Measurements from ENCODE around the gene ATP11B. TPM values are rescaled to one million over a fixed set of nuclear protein-coding genes. Genes with fewer than 3 reads are reported as not detected.
A peak's percentile ranks its signal among the peaks of the same experiment; 100 is the strongest.

The ATP11B gene
- total RNA-seq (100 to 1,000 TPM in 2 of 5 donors, 10 to 100 TPM in 3; 90.7 to 139 (median 98.1) TPM), total RNA-seq (148 to 352 (median 270) reads per million in 29 experiments)
- total RNA-seq (2013): 136 TPM

- Histone ChIP-seq H3K27ac (ENCODE audit: low read length) (peak within 1 kb of the TSS; percentile 98), H3K27me3 (replicated peaks in 1 of 2; ENCODE audit: control insufficient read depth in 2 of 2, extremely low read depth in 1 of 2, insufficient read depth in 2 of 2, low read length in 1 of 2) (no peaks in the 10 kb centered on the region), H3K4me3 (ENCODE audit: control insufficient read depth in 1 of 2, extremely low read depth in 1 of 2, low read length in 1 of 2) (peak within 1 kb of the TSS; percentile 92 to 99), H3K36me3 (ENCODE audit: control insufficient read depth in 2 of 2, extremely low read depth in 1 of 2, insufficient read depth in 1 of 2, low read length in 1 of 2) (peaks cover 0 to 4% of the 10 kb centered on the region in 2 donors), H3K4me1 (ENCODE audit: control insufficient read depth in 1 of 2, extremely low read depth in 1 of 2, insufficient read depth in 2 of 2, low read length in 2 of 2) (peaks cover 15 to 29% of the 10 kb centered on the region in 2 experiments), H3K9me3 (no peaks in the 10 kb centered on the region)
- Mint-ChIP-seq H3K9me3 (no peaks in the 10 kb centered on the region), H3K4me1 (peaks cover 37 to 45% (median 43%) of the 10 kb centered on the region in 3 donors), H3K27me3 (peaks cover 0 to 1% of the 10 kb centered on the region in 2 donors), H3K27ac (peak within 1 kb of the TSS; percentile 99), H3K36me3 (peaks cover 3% of the 10 kb centered on the region), H3K4me3 (peak within 1 kb of the TSS; percentile 98 to 99 (median 99))
- 0% methylated on average over 40 of the region's 74 CpGs for WGBS (ENCODE audit: insufficient coverage)
- CTCF ChIA-PET: interaction anchor here in 1 of 2 donors (1.2 kb wide), 1 partner anchor 22 kb away, joined by 4 read pairs; no protein-coding TSS in a partner anchor
- ATAC-seq (replicated peaks in 1 of 4): peak; percentile 76 to 81 (median 78)
- DNase-seq: peak; percentile 50 to 88 (median 73)
- POLR2A ChIA-PET: interaction anchor here in 1 of 2 donors (0.6 to 1.1 kb wide), 2 partner anchors 11 to 28 kb away, joined by 3 read pairs; no protein-coding TSS in a partner anchor
These were observed at the start of gene ATP11B for GRCh38 chr3:182792901-182793662. Gene ATP11B (plus strand): TSS chr3:182793504. CDS start chr3:182793760, 256 bp downstream.

DNA sequence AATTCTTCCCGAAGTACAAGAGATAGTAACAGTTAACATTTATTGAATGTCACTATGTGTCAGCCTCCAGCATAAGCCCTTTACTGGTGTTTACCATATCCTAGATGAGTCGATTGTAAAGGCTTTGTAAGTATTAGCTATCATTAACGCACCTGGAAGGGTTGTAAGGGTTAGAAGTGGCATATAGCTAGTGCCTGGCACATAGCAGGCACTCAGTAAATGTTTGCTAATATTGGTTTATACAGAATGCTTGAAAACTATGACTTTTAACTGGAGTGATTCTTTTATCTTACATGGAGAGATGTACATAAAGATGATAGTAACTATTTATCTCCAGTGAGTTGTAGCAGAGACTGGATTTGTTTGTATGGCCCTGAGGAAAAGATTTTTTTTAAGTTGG lies 46.3 kb upstream of the ATP11B start:
- WGBS (ENCODE audit: insufficient coverage): no CpG with 5 or more reads among the region's 3 CpGs
- Histone ChIP-seq H3K4me3 (ENCODE audit: control insufficient read depth in 1 of 2, extremely low read depth in 1 of 2, low read length in 1 of 2) (no peak overlapping the region), H3K36me3 (ENCODE audit: control insufficient read depth in 2 of 2, extremely low read depth in 1 of 2, insufficient read depth in 1 of 2, low read length in 1 of 2) (no peaks in the 10 kb centered on the region), H3K27ac (ENCODE audit: low read length) (no peak overlapping the region), H3K9me3 (no peaks in the 10 kb centered on the region), H3K27me3 (replicated peaks in 1 of 2; ENCODE audit: control insufficient read depth in 2 of 2, extremely low read depth in 1 of 2, insufficient read depth in 2 of 2, low read length in 1 of 2) (peaks cover 0 to 5% of the 10 kb centered on the region in 2 experiments), H3K4me1 (ENCODE audit: control insufficient read depth in 1 of 2, extremely low read depth in 1 of 2, insufficient read depth in 2 of 2, low read length in 2 of 2) (no peaks in the 10 kb centered on the region)
- POLR2A ChIA-PET: interaction anchor here (0.6 kb wide), 2 partner anchors 48 to 1721 kb away, joined by 3 read pairs; no protein-coding TSS in a partner anchor
- no peaks in the 10 kb centered on the region for H3K36me3 Mint-ChIP-seq
- no peak overlapping the region for H3K4me3 Mint-ChIP-seq
- CTCF ChIA-PET: no interaction called here
- peaks cover 3 to 4% of the 10 kb centered on the region in 2 donors for H3K27me3 Mint-ChIP-seq
- DNase-seq: no peak
- no peak overlapping the region for H3K27ac Mint-ChIP-seq
- no peaks in the 10 kb centered on the region for H3K4me1 Mint-ChIP-seq
- ATAC-seq (replicated peaks in 1 of 4): no peak
- peaks cover 2 to 3% (median 2%) of the 10 kb centered on the region in 3 donors for H3K9me3 Mint-ChIP-seq

DNA sequence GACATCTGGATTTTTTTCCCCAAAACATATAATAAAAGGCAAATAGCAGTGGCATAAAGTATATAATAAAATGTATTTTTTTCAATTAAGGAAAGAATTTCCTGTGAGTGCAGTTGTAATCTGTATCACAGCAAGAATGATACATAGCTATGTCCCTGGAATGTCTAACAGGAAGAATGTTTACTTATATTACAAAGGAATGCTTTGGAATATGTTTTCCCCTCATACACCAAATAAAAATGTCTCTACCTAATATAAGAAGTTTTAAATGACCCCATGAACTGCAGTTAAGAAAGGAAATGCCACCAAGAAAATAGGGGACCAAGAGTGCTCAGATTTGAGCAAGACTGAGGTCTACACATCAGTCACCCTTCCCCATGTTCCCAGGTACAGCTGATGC lies 38.0 kb upstream of the ATP11B start:
- no peak for ATAC-seq (replicated peaks in 1 of 4)
- H3K4me1 ChIP-seq (ENCODE audit: control insufficient read depth in 1 of 2, extremely low read depth in 1 of 2, insufficient read depth in 2 of 2, low read length in 2 of 2): no peaks in the 10 kb centered on the region
- peaks cover 3 to 4% (median 4%) of the 10 kb centered on the region in 3 donors for H3K9me3 Mint-ChIP-seq
- H3K4me3 ChIP-seq (ENCODE audit: control insufficient read depth in 1 of 2, extremely low read depth in 1 of 2, low read length in 1 of 2): no peak overlapping the region
- H3K27ac Mint-ChIP-seq: no peak overlapping the region
- no peaks in the 10 kb centered on the region for H3K9me3 ChIP-seq
- no peak overlapping the region for H3K27ac ChIP-seq (ENCODE audit: low read length)
- POLR2A ChIA-PET: no interaction called here
- no peaks in the 10 kb centered on the region for H3K36me3 ChIP-seq (ENCODE audit: control insufficient read depth in 2 of 2, extremely low read depth in 1 of 2, insufficient read depth in 1 of 2, low read length in 1 of 2)
- no peak for DNase-seq
- H3K27me3 Mint-ChIP-seq: peaks cover 0 to 20% of the 10 kb centered on the region in 2 donors
- H3K27me3 ChIP-seq (replicated peaks in 1 of 2; ENCODE audit: control insufficient read depth in 2 of 2, extremely low read depth in 1 of 2, insufficient read depth in 2 of 2, low read length in 1 of 2): no peaks in the 10 kb centered on the region
- H3K4me3 Mint-ChIP-seq: no peak overlapping the region
- no peaks in the 10 kb centered on the region for H3K4me1 Mint-ChIP-seq
- no peaks in the 10 kb centered on the region for H3K36me3 Mint-ChIP-seq
- CTCF ChIA-PET: no interaction called here

GRCh38 chr3:182755712-182756111 lies 37.6 kb upstream of the ATP11B start:
- DNase-seq: no peak
- no CpG with 5 or more reads among the region's 3 CpGs for whole genome bisulfite sequencing (ENCODE audit: insufficient coverage)
- Histone ChIP-seq H3K27ac (ENCODE audit: low read length) (no peak overlapping the region), H3K36me3 (ENCODE audit: control insufficient read depth in 2 of 2, extremely low read depth in 1 of 2, insufficient read depth in 1 of 2, low read length in 1 of 2) (no peaks in the 10 kb centered on the region), H3K4me1 (ENCODE audit: control insufficient read depth in 1 of 2, extremely low read depth in 1 of 2, insufficient read depth in 2 of 2, low read length in 2 of 2) (no peaks in the 10 kb centered on the region), H3K27me3 (replicated peaks in 1 of 2; ENCODE audit: control insufficient read depth in 2 of 2, extremely low read depth in 1 of 2, insufficient read depth in 2 of 2, low read length in 1 of 2) (no peaks in the 10 kb centered on the region), H3K9me3 (no peaks in the 10 kb centered on the region), H3K4me3 (ENCODE audit: control insufficient read depth in 1 of 2, extremely low read depth in 1 of 2, low read length in 1 of 2) (no peak overlapping the region)
- Mint-ChIP-seq H3K36me3 (no peaks in the 10 kb centered on the region), H3K27ac (no peak overlapping the region), H3K4me3 (no peak overlapping the region), H3K9me3 (peaks cover 3 to 4% (median 4%) of the 10 kb centered on the region in 3 donors), H3K4me1 (no peaks in the 10 kb centered on the region), H3K27me3 (peaks cover 0 to 20% of the 10 kb centered on the region in 2 donors)
- ATAC-seq (replicated peaks in 1 of 4): no peak
- CTCF ChIA-PET: no interaction called here
- POLR2A ChIA-PET: no interaction called here

DNA sequence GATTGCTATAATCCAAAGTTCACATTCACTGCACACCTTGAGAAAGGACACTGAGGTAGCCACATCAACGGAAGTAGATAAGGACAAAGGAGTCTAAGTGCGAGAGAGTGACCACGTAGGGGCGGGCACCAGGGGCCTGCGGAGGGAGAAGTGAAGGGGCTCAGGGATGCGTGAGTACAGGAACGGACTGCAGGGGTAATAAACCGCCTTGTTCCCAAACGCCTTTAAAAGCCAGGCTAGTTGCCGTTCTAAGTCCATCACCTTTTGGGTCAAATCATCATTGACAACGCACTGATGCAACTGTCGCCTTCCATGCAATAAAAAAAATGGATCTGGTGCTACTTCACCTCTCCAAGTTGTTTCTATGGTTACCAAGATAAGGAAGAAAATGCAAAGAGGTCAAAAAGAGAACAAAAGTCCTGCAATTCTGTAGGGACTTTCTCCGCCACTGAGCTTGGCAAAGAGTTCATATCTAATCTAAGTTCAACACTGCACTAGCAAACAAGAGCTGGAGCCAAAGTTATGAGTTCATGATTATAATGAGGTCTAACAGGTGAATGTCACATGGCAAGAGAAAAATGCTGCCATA lies 32.6 kb upstream of the ATP11B start:
- H3K9me3 ChIP-seq: no peaks in the 10 kb centered on the region
- H3K36me3 Mint-ChIP-seq: no peaks in the 10 kb centered on the region
- no peak overlapping the region for H3K27ac Mint-ChIP-seq
- no peaks in the 10 kb centered on the region for H3K4me1 ChIP-seq (ENCODE audit: control insufficient read depth in 1 of 2, extremely low read depth in 1 of 2, insufficient read depth in 2 of 2, low read length in 2 of 2)
- no peaks in the 10 kb centered on the region for H3K27me3 ChIP-seq (replicated peaks in 1 of 2; ENCODE audit: control insufficient read depth in 2 of 2, extremely low read depth in 1 of 2, insufficient read depth in 2 of 2, low read length in 1 of 2)
- 77% methylated on average over 10 of the region's 13 CpGs for WGBS (ENCODE audit: insufficient coverage)
- H3K4me1 Mint-ChIP-seq: no peaks in the 10 kb centered on the region
- H3K27ac ChIP-seq (ENCODE audit: low read length): no peak overlapping the region
- no peak for DNase-seq
- ChIA-PET CTCF (no interaction called here), POLR2A (no interaction called here)
- H3K27me3 Mint-ChIP-seq: peaks cover 11 to 15% of the 10 kb centered on the region in 2 donors
- no peak overlapping the region for H3K4me3 ChIP-seq (ENCODE audit: control insufficient read depth in 1 of 2, extremely low read depth in 1 of 2, low read length in 1 of 2)
- H3K4me3 Mint-ChIP-seq: no peak overlapping the region
- ATAC-seq (replicated peaks in 1 of 4): no peak
- H3K9me3 Mint-ChIP-seq: no peaks in the 10 kb centered on the region
- no peaks in the 10 kb centered on the region for H3K36me3 ChIP-seq (ENCODE audit: control insufficient read depth in 2 of 2, extremely low read depth in 1 of 2, insufficient read depth in 1 of 2, low read length in 1 of 2)

GRCh38 chr3:182763896-182764295 lies 29.4 kb upstream of the ATP11B start:
- ChIA-PET CTCF (no interaction called here), POLR2A (no interaction called here)
- H3K36me3 ChIP-seq (ENCODE audit: control insufficient read depth in 2 of 2, extremely low read depth in 1 of 2, insufficient read depth in 1 of 2, low read length in 1 of 2): no peaks in the 10 kb centered on the region
- Mint-ChIP-seq H3K36me3 (no peaks in the 10 kb centered on the region), H3K4me1 (no peaks in the 10 kb centered on the region), H3K9me3 (no peaks in the 10 kb centered on the region), H3K27me3 (peaks cover 0 to 11% of the 10 kb centered on the region in 2 donors), H3K27ac (no peak overlapping the region), H3K4me3 (no peak overlapping the region)
- WGBS (ENCODE audit: insufficient coverage): no CpG with 5 or more reads among the region's 2 CpGs
- H3K4me3 ChIP-seq (ENCODE audit: control insufficient read depth in 1 of 2, extremely low read depth in 1 of 2, low read length in 1 of 2): no peak overlapping the region
- DNase-seq (no peak), ATAC-seq (replicated peaks in 1 of 4) (no peak)
- H3K4me1 ChIP-seq (ENCODE audit: control insufficient read depth in 1 of 2, extremely low read depth in 1 of 2, insufficient read depth in 2 of 2, low read length in 2 of 2): no peaks in the 10 kb centered on the region
- H3K27me3 ChIP-seq (replicated peaks in 1 of 2; ENCODE audit: control insufficient read depth in 2 of 2, extremely low read depth in 1 of 2, insufficient read depth in 2 of 2, low read length in 1 of 2): peaks cover 0 to 3% of the 10 kb centered on the region in 2 experiments
- H3K9me3 ChIP-seq: no peaks in the 10 kb centered on the region
- no peak overlapping the region for H3K27ac ChIP-seq (ENCODE audit: low read length)
